GM19238 (cell line): ENCODE measurements around the gene TNRC6C.
A peak's percentile ranks its signal among the peaks of the same experiment; 100 is the strongest.
"Not testable (repeated sequence)": the region's sequence is repeated elsewhere in the genome, so short reads cannot be mapped to it uniquely, and the experiment has no call there.

Experiments used
- DNase-seq: peaks from one replicate; pipeline ENCODE4 v3.0.0; 2011; ENCODE audit warnings: low spot score; ENCODE audit not compliant: insufficient read length

Gene TNRC6C

DNA sequence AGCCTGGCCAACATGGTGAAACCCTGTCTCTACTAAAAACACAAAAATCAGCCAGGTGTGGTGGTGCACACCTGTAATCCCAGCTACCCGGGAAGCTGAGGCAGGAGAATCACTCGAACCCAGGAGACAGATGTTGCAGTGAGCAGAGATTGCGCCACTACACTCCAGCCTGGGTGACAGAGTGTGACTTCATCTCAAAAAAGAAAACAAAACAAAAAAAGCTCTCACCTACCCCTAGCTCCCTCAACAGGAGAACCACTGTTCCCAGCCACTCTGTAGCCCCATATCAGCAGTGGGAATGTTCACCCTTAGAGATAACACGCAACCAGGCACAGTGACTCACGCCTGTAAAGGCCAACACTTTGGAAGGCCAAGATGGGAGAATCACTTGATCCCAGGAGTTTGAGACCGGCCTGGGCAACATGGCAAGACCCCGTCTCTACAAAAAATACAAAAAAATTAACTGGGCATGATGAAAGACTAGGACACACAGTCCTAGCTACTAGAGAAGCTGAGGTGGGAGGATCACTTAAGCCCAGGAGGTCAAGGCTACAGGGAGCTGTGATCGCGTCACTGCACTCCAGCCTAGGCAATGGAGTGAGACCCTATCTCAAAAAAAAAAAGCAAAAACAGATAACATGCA, 177.5 kb downstream of the TNRC6C start:
- DNase-seq, result no peak

DNA sequence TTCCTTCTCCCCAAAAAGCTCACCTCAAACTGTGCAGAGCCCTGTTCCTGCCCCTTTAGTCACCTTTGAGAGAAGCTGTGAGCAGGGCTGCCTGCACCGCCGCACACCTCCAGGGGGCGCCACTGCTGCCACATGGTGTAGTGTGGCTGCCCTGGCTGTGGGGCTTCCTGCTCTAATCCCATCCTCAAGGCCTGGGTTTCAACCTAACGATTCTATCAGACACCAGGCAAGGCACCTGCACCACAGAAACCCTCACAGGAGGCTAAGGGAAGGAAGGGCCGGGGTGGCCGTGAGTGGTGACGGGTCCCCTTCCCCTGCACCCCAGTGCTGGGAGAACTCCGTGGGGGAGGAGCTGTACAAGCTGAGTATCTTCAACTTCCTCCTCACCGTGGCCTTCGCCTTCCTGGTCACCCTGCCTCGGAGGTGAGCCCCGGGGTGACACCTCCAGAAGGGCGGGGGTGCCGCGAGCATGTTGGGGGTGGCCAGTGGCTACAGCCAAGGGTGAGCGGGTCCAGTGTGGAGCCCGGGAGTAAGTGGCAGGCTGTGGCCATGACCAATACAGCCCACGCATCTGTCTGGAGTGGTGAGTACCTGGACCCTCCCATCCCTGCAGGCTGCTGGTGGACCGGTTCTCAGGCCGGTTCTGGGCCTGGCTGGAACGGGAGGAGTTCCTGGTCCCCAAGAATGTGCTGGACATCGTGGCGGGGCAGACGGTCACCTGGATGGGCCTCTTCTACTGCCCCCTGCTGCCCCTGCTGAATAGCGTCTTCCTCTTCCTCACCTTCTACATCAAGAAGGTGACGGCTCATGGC, 179.1 kb downstream of the TNRC6C start:
- no peak for DNase-seq

DNA sequence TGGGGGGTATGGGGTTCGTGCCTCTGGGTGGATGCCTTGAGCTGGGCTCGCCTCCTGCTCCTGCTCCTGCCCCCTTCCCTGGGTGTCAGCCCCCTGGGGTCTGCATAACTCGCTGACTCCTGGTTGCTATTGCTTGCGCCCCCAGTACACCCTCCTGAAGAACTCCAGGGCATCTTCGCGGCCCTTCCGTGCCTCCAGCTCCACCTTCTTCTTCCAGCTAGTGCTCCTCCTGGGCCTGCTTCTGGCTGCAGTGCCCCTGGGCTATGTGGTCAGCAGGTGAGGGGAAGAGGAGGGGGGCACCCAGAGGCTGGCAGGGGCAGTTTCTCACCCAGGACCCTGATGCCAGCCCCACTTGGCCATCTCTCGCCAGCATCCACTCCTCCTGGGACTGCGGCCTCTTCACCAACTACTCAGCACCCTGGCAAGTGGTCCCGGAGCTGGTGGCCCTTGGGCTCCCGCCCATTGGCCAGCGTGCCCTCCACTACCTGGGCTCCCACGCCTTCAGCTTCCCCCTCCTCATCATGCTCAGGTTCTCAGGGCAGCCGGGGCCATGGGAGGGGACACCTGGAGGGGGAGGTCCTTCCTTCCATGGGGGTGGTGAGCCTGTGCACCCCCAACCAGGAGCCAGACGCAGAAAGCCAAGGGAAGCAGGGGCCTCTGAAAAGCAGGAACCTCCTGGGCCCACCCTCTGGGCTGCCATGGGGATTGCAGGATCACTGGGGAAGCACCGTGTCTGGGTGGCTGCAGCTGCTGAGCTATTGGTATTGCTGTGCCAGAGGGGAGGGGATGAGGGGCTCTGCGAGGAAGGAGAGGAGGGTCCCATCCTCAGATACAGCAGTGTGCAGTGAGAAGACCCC, 179.9 kb downstream of the TNRC6C start:
- DNase-seq, result no peak

DNA sequence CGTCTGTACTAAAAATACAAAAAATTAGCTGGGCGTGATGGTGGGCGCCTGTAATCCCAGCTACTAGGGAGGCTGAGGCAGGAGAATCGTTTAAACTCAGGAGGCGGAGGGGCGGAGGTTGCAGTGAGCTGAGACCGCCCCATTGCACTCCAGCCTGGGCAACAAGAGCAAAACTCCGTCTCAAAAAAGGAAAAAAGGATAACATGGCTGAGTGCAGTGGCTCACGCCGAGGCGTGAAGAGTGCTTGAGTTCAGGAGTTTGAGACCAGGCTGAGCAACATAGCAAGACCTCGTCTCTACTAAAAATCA, 181.3 kb downstream of the TNRC6C start:
- DNase-seq, result not testable (repeated sequence)

DNA sequence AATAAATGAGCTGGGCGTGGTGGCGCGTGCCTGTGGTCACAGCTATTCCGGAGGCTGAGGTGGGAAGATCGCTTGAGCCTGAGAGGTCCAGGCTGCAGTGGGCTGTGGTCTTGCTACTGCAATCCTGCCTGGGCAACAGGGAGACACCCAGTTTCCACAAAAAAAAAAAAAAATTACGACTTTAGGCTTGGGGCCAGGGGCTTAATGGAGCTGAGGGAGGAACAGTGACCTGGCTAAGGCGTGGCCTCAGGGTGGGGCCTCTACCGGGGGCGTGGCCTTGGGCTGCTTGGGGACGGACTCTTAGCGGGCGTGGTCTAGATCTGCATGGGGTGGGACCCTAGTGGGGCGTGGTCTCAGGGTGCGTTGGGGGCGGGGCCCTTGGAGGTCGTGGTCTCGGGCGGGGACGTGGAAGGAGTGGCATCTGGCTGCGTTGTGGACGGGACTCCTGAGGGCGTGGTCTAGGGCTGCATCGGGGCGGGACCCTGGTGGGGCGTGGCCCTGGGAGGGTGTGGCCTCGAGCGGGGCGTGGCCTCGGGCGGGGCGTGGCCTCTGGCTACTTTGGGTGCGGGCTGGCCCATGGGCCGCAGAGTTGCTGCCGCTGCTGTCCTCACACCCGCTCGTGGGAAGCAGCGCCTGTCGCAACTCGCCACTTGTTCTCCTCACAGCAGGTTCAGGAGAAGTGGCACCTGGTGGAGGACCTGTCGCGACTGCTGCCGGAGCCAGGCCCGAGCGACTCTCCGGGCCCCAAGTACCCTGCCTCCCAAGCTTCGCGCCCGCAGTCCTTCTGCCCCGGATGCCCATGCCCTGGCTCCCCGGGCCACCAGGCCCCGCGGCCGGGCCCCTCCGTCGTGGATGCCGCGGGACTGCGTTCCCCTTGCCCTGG, 181.9 kb downstream of the TNRC6C start:
- peak; percentile 80 for DNase-seq

DNA sequence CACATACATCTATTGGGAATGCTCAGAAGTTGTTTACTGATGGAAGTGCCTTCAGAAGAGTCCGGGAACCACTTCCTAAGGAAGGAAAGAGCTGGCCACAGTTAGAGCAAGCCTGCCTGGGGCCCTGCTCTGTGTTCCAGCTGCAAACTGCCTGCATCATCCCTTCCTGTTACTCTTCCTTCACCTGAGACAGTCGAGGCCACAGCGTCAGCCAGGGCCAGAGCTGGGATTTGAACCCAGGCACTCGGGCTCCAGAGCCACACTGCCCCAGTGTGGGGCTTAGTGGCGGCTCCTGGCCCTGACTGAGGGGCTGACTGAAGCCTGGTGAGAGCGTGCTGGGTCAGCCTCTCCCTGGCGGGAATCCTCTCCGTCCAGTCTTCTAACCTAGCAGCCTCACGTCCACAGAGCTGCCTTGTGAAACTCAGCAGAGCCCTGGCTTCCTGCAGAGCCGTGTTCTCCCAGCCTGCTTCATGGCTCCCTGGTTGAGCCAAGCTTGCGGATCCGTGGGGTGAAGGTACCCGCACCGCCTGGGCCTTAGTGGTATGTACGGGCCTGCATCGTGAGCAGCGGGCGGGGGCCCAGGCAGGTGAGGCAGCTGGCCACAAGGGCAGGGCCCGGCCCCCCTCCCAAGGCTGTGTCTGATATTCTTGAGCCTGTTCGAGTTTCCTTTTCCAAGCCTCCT, 183.1 kb downstream of the TNRC6C start:
- DNase-seq, result no peak

DNA sequence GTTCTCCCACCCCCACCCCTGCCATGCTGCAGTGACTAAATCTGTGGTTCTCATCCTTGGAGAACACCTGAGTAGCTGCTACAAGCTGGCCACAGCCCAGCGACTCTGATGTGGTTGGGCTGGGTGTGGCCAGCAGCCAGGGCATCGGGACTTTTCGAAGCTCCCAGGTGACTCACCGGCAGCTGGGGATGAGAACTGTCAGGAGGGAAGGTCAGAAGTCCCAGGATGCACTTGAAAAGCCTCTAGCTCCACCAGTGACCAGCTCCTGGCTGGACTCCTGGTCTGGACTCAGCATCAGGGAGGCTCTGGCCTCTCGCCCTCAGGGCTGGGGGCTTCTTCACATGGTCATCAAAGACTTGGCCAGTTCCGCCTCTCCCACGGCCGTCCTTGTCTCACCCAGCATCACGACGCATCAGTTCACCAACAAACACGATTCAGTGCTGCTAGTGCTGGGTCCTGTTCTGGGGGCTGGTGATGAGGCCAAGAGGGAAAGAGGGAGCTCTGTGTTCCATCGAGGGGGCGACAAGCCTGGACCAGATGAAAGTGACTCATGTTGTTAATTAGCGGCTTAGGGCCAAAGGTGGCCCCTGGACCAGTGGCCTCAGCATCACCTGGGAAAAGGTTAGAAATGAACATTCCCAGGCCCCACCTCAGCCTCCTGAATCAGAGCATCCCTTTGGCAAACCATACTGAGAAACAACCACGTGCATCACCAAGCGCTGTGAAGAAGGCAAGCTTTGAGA, 183.8 kb downstream of the TNRC6C start:
- DNase-seq, result no peak

DNA sequence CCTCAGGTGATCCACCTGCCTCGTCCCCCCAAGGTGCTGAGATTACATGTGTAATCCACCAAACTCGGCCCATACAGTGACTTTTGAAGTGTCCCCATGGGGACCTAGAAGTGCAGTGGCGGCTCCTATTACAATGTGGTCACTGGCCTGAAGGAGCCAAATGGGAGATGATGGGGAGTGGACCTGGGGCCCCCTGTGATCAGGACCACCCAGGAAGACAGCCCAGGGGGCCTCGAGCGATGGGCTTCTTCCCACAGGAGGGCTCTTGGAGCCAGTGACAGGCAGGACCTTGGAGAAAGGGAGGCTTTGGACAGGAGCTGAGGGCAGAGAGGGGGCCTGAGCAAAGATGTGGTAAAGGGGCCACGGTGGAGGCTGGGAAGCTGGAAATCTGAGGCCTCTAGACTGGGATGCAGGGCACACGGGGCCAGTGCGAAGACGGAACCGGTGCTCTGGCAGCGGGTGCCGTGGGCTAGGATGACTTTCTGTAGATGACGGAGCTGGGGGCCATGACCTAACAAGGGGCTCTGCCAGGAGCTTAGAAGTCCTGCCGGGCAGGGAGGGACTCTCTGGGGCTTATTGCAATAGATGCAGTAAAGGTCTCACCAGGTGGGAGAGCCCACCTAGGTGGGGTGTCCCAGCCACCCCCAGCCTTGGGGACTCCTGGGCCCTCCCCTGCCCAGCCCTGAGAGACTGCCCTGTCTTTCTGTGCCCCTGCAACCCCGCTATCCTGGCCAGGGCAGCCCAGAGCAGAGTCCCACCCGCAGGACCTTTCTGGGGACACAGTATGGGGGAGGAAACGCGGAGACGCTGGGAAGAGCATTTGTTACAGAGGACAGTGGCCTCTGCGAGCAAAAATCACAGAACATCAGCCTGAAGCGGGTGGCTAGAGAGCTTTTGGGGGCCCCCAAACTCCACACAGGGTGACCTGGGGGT, 185.0 kb downstream of the TNRC6C start:
- no peak for DNase-seq

DNA sequence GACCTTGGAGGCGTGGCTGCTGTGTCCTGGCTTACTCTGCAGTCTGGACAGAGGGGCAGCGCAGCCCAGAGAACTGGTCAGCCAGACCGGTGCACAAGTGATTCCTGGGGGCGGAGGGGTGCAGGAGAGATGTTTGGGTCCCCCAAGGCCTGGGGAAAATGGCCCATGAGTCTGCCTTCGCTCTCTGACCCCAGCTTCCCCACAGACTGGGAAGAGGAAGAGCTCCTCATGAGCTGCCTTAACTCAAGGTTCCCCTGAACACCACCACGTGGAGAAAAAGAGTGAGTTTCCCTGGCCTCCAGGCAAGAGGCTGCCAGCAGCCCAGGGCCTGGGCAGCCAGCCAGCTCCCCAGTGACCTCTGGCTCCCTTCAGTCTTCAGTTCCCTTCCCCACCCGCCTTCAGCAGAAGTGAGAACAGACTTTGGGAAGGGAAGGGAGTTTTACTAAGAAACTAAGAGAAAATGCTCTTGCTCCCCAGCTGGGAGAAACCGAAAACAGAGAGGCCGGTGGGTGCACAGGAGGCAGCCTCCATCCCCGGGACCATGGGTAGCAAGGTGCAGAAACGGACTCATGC, 185.7 kb downstream of the TNRC6C start:
- no peak for DNase-seq

DNA sequence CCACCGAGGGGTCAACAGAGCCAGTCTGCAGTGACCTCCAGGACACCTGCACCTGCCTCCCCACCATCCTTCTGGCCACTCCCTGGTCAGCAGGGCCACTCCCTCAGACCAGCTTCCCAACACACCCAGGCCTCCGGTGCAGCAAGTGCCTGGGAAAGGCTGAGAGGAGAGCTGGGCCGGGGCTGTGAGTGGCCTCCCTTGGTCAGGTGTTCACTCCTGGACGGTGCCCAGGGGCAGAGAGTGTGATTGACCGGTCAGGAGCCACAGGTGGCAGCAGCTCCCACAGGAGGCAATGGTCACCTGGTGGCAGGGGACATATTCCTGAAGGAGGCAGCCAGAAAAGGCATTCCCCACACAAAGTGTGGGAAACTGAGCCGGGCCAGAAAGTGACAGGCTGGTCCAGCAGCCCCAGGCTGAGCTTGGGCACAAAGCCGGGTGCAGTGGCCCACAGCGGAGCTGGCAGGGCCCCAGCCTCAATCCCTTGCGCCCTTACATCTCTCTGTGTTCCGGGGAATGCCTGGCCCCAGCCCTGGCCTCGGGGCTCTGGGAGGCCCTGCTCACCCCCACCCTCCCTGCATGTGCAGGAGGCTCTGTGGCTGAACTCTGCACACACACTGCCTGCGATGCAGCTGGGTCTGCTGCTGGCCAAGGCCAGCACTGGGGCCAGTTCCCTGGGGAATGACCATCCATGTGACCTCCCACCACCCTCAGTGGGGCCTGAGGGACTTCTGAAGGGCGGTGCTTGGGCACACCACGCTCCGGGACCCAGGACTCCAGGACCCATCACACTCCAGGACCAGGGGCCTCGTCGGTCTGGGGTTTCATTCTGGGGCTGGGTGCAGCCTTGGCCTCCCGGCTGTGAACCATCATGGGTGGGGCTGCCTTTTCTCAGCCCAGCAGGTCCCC, 186.5 kb downstream of the TNRC6C start:
- no peak for DNase-seq

DNA sequence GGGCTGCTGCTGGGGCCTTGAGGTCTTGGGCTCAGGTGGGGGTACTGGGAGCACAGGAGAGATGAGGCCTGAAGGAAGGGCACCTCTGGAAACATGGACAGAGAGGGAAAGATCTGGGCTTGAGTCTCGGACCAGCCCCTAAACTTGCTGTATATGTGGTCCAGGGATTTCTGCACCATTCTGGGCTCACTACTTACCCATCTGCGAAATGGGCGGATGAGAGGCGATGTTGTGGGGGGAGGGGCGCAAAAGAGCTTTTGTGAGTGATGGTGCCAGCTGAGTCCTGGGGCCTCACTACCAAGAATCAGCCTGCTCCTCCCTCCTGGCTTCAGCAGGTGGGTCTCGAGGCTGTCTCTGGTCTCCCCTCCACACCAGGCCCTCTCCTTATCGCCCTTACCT, 188.0 kb downstream of the TNRC6C start:
- no peak for DNase-seq

DNA sequence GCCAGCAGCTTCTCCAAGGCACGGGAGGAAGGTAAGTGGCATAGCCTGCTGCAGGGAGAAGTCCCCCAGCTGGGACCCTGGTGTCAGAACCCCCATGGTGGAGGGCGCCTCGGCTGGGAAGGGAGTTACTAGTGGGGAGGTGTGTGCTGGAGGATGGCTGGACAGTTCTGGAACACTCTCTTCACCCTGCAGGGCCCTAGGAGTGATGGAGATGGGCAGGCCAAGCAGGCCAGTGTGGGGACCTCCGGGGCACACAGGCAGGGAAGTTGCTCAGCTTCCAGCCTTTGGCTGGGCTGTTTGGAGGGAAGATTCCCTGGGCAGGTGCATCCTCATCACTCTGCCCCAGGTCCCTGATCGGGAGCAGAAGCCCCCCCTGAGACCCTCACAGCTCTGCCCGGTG, 188.4 kb downstream of the TNRC6C start:
- no peak for DNase-seq

DNA sequence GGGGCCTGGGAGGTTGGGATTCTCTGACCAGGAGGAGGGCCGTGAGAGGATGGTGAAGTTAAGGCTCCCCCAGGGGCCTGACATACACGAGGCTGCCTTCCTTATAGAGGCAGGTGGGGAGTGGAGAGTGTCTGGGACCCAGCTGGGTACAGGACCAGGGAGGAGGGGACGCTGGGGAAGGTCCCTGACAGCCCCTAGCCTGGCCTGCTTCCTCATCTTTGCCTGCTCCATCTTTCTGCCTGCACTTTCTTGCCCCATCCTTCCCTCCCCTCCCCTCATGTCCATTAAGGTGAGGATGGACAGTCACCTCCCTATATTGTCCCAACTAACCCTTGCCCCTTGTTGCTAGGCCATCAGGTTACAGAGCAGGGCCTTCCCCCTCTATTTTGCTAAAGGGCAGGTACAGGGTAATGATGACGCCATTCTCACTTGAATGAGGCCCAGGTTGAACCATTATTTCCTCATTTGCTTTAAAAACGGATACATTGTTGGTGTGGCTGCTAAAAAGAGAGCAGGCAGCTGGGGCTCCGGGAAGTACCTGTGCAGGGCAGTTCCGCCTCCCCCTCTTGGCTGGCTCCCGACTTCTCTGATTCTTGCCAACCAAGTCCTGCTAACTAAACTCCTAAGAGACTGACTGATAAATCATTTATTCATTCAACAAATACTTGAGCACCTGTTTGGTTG, 189.0 kb downstream of the TNRC6C start:
- DNase-seq, result no peak

DNA sequence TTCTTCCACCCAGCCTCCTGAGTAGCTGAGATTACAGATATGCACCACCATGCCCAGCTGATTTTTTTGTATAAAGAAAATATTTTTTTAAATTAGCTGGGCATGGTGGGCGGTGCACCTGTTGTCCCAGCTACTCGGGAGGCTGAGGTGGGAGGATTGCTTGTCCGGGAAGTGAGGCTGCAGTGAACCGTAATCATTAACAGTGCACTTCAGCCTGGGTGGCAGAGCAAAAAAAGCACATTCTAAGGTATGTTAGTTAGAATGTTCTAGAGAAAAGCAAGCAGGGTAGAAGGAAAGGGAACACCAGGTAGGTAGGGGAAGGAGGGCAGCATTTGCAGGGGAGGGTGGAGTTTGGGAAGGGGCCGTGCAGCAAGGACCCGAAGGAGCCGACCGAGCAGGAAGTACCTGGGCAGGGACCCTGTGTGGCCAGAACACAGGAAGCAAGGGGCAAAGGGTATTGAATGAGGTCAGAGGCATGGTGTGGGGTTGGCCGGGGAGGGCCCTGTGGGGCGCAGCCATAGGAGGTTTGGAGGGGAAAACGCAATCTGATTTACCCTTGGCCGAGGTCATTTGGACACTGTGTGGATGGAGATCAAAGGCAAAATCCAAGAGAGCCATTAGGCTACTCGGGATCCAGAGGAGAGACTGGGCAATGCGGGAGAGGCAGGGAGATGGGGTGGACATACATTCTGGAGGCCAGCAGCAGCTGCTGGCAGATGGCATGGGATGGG, 189.9 kb downstream of the TNRC6C start:
- no peak for DNase-seq

DNA sequence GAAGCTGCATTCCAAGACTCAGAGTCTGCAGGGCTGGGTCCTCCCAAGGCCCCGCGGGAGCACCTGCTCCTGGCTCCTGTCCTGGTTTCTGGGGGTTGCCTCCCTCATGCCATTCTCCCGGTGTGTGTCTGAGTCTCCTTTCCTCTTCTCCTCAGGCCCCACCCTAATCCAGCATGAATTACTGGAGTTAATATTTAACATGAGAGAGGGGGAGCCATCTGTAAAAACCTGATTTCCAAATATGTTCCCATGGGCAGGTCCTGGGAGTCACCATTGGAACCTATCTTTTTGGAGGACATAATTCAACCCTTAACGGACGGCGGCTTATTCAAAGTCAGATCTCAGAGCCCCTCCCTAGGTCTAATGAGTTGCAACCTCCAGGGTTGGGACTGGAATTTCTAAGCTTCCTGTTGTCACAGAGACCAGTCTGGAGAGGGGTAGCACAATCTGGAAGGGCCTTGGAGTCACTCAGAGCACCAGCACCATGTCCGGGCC, 193.1 kb downstream of the TNRC6C start:
- no peak for DNase-seq
